Mesothelial cell of epicardium (in vitro differentiated cells): Measurements from ENCODE around the gene SPEM1. TPM values are rescaled to one million over a fixed set of nuclear protein-coding genes. Genes with fewer than 3 reads are reported as not detected.
A peak's percentile ranks its signal among the peaks of the same experiment; 100 is the strongest.

Experiments
- DNase-seq, 2 experiments: peaks; one replicate each; pipeline ENCODE4 v3.0.0; 2021; ENCODE audit warnings: low spot score in 2 of 2; ENCODE audit not compliant: unreplicated experiment in 2 of 2
- H3K27ac Mint-ChIP-seq: 2 replicates; pipeline ENCODE4 v1.8.0; 2021; ENCODE audit warnings: mixed read lengths
- H3K27me3 Mint-ChIP-seq: 2 replicates; pipeline ENCODE4 v1.8.0; 2021; ENCODE audit warnings: low read depth, mixed read lengths
- H3K36me3 Mint-ChIP-seq: 2 replicates; pipeline ENCODE4 v1.8.0; 2021; ENCODE audit warnings: mixed read lengths
- H3K4me1 Mint-ChIP-seq: 2 replicates; pipeline ENCODE4 v1.8.0; 2021; ENCODE audit warnings: mixed read lengths
- H3K4me3 Mint-ChIP-seq: 2 replicates; pipeline ENCODE4 v1.8.0; 2021; ENCODE audit warnings: mild to moderate bottlenecking, moderate library complexity, mixed read lengths
- H3K9me3 Mint-ChIP-seq: 2 replicates; pipeline ENCODE4 v1.8.0; 2021; ENCODE audit warnings: mixed read lengths
- total RNA-seq: library from RNA; stranded (reverse); gene quantifications from 3 replicates; pipeline ENCODE4 v1.2.1, GENCODE V29; 2021
- TF ChIP-seq, protein P1 (sequence below): fragments of 200-600 bp; sonication (generic); IDR thresholded peaks from one replicate; pipeline ENCODE4 v1.5.0; 2021; ENCODE audit warnings: antibody characterized with exemption; ENCODE audit not compliant: unreplicated experiment

The SPEM1 gene
- total RNA-seq, 1 donor from 2014 or later, result 0.38 TPM

- H3K27ac Mint-ChIP-seq, result peak within 1 kb of the TSS; percentile 82
- peaks cover 4% of the 10 kb centered on the region for H3K36me3 Mint-ChIP-seq
- TF ChIP-seq, protein P1, sequence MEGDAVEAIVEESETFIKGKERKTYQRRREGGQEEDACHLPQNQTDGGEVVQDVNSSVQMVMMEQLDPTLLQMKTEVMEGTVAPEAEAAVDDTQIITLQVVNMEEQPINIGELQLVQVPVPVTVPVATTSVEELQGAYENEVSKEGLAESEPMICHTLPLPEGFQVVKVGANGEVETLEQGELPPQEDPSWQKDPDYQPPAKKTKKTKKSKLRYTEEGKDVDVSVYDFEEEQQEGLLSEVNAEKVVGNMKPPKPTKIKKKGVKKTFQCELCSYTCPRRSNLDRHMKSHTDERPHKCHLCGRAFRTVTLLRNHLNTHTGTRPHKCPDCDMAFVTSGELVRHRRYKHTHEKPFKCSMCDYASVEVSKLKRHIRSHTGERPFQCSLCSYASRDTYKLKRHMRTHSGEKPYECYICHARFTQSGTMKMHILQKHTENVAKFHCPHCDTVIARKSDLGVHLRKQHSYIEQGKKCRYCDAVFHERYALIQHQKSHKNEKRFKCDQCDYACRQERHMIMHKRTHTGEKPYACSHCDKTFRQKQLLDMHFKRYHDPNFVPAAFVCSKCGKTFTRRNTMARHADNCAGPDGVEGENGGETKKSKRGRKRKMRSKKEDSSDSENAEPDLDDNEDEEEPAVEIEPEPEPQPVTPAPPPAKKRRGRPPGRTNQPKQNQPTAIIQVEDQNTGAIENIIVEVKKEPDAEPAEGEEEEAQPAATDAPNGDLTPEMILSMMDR, result no peak
- DNase-seq, result no peak
- H3K4me1 Mint-ChIP-seq, result peaks cover 15% of the 10 kb centered on the region
- peak within 1 kb of the TSS; percentile 79 for H3K4me3 Mint-ChIP-seq
- H3K27me3 Mint-ChIP-seq, result peaks cover 41% of the 10 kb centered on the region
- peaks cover 6% of the 10 kb centered on the region for H3K9me3 Mint-ChIP-seq
Observed at GRCh38 chr17:7380855-7381683, 39.1 kb upstream of the SPEM1 start, which contains the start of gene TNK1. Gene TNK1, plus strand, starts transcription at chr17:7381089. Its CDS starts 1,838 bp downstream, at chr17:7382927.

DNA sequence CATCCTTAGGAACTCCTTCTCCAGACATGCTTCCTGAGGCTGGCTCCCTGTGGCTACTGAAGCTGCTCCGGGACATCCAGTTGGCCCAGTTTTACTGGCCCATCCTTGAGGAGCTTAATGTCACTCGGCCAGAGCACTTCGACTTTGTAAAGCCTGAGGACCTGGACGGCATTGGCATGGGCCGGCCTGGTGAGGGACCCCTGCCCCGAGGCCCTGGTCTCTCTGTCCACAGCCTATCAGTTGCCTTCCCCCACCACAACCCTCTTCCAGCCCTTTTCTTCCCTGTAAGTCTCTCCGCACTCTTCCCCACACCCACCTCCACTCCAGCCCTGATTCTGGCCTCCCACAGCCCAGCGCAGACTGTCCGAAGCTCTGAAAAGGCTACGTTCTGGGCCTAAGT lies 37.2 kb upstream of the SPEM1 start:
- Mint-ChIP-seq H3K27me3 (peaks cover 41% of the 10 kb centered on the region), H3K4me3 (no peak overlapping the region), H3K27ac (no peak overlapping the region), H3K9me3 (peaks cover 6% of the 10 kb centered on the region), H3K36me3 (peaks cover 4% of the 10 kb centered on the region), H3K4me1 (peaks cover 15% of the 10 kb centered on the region)
- TF ChIP-seq, protein P1, result no peak
- no peak for DNase-seq

- Mint-ChIP-seq H3K9me3 (peaks cover 6% of the 10 kb centered on the region), H3K4me1 (peaks cover 15% of the 10 kb centered on the region), H3K4me3 (no peak overlapping the region), H3K27ac (no peak overlapping the region), H3K36me3 (peaks cover 4% of the 10 kb centered on the region), H3K27me3 (peaks cover 41% of the 10 kb centered on the region)
- TF ChIP-seq, protein P1, result no peak
- DNase-seq, result no peak
Observed at GRCh38 chr17:7383371-7383741, 36.8 kb upstream of the SPEM1 start.

GRCh38 chr17:7383742-7384488 lies 36.2 kb upstream of the SPEM1 start:
- peaks cover 41% of the 10 kb centered on the region for H3K27me3 Mint-ChIP-seq
- H3K9me3 Mint-ChIP-seq, result peaks cover 6% of the 10 kb centered on the region
- TF ChIP-seq, protein P1, result no peak
- H3K4me1 Mint-ChIP-seq, result peaks cover 15% of the 10 kb centered on the region
- peak overlapping the region; percentile 41 for H3K4me3 Mint-ChIP-seq
- DNase-seq, result peak in 1 of 2 experiments; percentile 73
- H3K36me3 Mint-ChIP-seq, result peaks cover 4% of the 10 kb centered on the region
- H3K27ac Mint-ChIP-seq, result no peak overlapping the region

DNA sequence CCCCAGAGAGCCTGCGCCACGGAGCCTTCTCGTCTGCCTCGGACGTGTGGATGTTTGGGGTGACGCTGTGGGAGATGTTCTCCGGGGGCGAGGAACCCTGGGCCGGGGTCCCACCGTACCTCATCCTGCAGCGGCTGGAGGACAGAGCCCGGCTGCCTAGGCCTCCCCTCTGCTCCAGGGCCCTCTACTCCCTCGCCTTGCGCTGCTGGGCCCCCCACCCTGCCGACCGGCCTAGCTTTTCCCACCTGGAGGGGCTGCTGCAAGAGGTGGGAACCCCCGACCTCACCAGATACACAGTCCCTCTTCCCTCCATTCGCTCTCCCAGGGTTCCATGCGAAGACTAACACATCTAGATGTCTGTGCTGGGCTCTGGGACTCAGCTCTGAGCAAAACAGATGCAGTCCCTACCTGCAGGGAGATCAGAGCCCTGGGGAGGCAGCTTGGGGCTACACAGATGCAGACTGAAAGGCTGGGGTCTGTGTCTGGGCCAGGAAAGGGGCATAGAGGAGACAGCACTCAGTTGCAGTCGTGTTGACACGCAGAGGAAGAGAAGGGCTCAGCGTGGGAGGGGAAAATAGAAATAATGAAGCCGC lies 35.5 kb upstream of the SPEM1 start:
- Mint-ChIP-seq H3K9me3 (no peaks in the 10 kb centered on the region), H3K27ac (no peak overlapping the region), H3K4me1 (peaks cover 15% of the 10 kb centered on the region), H3K36me3 (peaks cover 2% of the 10 kb centered on the region), H3K27me3 (peaks cover 36% of the 10 kb centered on the region), H3K4me3 (peak overlapping the region; percentile 41)
- no peak for DNase-seq
- TF ChIP-seq, protein P1, result no peak
